Activated naive CD4-positive, alpha-beta T cell treated with anti-CD3 and anti-CD28 coated beads, Interleukin-2, amount 50 U/mL, for 16 hours (primary cell): ENCODE data around the gene CD47.
A peak's percentile ranks its signal among the peaks of the same experiment; 100 is the strongest.

Experiments used
- DNase-seq: peaks from one replicate; pipeline ENCODE4 v3.0.0-alpha.2; 2020

Gene CD47

DNA sequence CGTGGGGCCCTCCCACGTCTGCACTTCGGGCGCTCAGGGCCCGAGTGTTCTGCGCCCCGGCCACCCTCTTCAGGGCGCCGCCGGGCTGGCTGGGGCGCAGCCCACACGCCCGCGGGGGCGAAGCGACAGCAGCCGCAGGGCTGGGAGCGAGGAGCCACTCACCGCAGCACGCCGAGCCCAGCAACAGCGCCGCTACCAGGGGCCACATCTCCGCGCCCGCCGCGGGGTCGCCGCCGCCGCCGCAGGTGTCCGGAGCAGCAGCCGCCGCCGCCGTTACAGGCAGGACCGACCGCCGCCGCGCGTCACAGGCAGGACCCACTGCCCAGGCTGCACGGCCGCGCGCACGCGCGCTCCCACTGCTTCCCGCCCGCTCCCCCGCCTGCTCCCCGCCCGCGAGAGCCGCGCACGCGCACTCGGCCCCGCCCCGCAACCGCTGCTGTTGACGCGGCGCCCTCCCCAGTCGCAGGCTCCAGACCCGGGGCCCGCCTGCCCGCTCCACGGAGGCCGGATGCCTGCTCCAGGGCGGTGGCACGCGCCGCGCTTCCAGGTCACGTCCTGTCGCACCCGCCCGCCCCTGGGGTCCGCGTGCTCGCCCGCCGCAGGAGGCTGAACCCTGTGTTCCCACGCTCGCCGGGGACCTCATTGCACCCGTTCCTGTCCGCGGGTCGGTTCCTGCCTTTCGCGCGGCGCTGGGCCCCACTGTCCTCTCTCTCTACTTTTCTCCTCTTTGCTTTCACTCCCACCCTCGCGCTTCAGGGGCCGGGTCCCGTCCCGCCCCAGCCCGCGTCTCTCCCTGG lies at the start of gene CD47:
Gene CD47, minus strand, starts transcription at position 331 of the 797 bp plus-strand sequence. Its CDS starts 123 bp downstream, at position 208.
- peak; percentile 95 for DNase-seq

DNA sequence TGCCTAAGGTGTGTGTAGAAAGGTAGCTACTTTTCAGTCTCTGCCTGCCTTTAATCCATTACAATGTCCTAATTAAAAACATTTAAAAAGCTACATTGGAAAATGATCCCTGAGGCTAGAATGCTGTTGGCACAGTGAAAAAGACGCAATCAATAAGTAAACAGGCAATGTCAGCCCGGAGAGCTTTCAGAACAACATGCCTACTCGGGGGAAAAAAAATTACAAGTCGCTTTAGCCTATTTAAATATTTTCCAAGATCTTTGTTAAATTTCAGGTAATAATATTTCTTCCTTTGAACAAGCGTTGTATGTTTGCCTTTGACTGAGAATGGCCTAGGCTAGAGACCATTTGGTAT lies 46.6 kb upstream of the CD47 start:
- DNase-seq, result no peak

DNA sequence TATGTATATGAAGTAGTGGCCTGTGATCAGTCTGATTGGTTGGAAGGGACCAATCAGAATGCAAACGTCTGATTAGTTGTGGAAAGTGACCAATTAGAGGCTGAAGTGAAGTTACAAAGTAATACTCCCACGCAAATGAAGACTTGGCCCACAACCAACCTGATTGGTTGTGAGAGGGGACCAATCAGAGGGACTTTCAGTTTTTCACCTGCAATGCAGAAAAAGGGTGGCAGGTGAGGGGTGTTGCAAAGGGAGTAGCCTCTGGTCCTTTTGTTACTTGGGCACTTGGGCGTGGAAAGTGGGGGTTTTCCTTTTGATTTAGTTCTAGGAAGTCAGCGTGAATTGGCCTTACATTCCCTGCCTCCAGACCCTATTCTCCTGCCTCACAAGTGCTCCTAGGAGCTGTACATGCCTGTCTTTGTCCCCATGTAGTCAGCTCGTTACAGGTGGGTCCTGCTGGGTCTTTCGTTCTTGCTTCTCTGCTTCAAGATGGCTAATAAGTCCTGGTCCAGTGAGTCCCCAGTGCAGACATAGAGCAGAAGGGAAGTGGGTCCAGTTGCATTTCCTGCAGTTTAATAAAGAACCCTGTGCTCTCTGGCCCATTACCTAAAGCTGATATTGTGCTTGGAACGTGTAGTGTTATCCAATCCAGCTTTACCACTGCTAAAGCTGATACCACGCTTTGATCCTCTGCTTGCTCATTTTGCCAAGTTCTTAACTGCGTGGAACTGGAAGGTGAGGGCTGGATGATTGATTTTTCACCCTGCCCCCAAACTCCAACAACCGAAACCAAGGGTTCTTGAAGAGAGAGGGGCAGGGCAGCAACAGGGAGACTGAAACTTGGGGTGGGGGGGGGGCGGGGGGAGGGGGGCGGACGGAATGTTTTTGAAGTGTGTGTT lies 46.0 kb upstream of the CD47 start:
- DNase-seq, result no peak

DNA sequence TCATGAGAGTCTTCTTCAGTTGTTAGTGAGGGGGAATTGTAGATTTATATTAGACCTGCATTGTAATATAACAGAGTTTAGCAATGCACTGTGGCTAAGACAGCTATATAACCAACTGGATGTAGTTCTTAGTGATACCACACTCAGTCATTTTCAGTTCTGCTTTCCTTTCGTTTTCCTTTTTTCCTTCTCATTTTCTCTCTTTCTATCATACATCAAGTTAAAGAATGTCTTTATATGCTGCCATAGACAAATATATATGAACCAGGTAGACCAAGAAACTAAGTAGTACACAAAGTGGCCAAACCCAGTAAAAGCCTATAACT lies 43.7 kb upstream of the CD47 start:
- DNase-seq, result no peak

DNA sequence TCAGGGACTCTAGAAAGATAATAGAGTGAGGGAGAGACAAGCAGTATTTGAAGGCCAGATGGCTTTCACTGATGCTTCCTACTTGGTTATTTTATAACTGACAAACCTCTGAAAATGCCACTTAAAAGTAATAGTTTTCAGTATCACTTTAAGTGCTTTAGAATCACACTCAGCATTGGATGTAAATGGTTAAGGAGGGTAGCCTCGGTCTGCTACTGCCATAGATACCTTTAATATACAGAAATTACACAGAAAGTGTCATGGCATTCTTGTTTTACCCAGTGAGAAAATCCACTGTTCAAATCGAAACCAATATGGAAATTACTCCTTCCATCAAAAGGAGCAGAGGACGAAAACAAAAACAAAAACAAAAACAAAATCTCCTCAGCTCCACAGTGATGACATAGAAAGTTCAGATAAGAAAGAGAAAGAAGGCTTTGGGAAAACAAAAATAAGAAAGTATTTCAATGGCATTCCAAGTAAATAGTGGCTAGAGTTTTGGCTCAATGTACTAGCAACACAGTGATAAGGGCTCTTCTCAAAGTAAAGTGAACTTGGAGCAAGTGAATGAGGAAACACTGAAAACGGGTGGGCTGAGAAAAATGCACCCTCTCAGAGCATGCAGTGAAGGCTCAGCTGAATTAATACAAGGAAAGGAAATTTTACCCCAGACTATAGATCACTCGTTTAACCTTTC lies 43.2 kb upstream of the CD47 start:
- DNase-seq, result no peak

DNA sequence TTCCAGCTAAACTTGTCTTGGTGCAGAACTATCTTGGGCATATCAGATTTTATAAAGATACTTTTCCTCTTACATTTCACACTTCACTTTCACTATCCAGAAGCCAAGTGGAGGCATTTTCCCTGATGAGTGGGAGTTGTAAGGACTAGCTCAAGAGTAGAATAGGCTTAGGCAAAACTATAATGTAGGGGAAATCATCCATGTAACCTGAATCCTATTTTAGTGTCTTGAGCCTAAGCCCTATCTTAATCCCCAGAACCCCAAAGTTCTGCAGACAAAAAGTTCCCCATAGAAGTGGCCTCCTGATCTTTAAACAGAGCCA lies 42.2 kb upstream of the CD47 start:
- no peak for DNase-seq

DNA sequence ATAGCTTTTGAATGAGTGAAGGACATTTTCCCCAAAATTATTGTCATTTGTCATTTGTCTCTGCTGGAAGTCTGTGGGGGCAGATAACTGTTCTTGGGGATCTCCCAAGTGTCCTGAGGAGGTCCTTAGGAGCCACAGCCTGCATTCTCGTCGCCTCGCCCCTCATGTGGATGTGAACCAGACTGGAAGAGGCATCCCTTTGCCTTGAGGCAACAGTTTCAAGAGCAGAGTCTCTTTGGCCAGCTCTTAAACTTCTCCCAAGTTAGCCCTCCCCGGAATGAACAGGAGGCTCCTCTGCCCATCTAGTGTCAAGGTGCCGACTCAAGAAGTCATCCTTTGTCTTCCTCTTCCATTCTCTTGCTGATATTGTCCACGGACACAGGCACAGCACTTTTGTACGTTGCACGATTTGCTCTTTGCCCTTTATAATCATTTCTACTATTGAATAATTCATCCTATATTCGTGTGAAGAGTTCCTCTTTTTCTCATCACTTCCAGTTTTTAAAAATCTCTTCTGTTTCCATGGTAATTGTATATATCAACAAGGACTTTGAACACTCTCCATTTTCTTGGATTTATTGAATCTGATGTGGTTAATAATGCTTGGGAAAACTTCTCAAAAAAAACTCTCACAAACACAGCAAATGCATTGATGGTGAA lies 40.8 kb upstream of the CD47 start:
- DNase-seq, result no peak

DNA sequence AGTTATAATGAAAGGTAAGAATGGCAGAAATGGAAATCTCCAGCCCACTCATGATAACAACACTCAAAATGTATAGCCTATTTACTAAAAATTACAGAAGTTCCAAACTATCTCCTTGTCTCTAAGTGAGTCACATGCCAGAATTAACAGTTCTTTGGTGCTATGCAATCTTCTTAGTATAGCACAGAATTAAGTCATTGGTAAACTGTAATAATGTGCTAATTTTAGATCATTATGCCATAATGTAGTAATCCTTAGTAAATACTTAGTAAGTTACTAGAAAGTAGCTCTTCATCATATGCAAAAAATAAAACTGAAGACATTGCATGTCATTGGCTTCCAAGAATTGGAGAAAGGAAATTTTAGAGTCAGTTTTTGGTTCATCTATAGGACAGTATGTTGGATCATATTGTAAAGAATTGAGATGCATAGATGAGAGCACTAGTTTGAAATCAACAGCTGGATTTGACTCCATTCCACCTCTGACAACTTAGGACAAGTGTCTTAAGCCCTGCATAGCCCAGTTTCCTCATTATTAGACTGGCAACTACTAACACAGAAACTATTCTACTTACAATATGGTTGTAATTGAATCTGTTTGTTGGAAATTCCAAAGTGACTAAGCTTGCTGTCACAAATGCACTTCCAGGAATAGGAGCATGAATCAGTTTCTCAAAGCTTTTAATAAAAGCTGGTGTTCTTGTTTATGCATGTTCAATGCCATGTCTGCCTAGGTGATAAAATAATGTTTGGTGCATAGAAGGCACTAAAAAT lies 40.1 kb upstream of the CD47 start:
- no peak for DNase-seq

DNA sequence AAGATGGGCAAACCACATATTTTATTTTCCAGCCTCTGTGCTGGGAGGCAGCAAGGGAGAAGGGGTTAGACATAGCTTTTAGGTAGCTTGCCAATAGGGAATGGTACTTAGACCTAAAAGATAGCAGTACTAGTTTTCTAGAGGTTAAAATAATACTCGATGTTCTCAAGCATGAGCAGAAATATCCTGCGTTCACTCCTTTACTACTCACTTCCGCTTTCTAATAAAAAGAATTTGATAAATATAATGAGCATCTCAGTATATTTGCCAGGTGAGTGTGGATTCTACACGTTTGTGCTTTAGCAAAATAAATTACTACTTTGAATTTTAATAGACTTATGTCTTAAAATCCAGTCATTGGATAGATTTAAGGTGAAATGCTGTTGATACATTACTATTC lies 39.4 kb upstream of the CD47 start:
- DNase-seq, result no peak

DNA sequence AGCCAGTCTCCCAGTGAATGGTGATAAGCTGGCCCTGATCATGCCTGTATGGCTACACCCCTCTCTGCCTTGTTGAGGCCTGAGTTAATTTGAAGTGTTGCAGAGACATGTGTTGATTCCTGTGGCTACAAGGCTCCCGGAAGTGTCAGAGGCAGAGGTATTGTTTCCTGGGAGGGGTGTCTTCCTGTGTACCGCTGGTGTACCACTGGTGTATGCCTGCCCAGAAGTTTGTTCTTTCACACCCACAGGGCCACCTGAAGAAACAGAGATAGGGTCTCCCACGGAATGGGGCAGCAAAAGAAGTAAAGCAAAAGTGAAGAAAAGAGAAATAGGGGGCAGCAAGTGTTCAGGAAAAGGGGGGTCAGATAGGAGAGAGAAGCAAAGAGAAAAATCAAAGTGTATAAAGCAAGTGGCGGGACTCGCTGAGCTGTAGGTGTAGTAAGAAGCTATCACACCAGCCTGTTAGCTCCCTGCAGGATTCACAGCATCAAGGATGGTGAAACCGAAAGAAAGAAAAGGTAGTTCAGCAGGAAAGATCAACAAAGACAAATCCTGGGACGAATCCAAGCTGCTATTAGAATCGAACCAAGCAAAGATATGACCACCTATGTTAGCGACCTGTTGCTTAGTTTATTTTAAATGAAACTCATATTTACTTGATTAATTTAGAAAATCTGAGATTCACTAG lies 36.6 kb upstream of the CD47 start:
- peak; percentile 44 for DNase-seq

DNA sequence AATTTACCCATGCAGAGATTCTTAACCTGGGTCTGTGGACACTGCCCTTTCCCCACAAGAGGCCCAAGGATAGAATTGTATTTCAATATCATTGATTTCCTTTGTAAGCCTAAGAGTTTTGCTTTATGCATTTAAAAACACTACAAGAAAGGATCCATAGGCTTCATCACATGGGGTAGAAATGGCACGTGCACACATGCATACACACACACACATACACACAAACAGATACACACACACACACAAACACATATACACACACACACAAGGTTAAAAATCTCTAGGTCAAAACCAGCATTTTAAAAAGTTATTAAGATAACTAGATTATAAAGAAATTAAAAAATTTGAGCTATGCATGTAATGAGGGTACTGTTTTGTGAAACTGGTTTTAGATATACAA lies 35.5 kb upstream of the CD47 start:
- no peak for DNase-seq

DNA sequence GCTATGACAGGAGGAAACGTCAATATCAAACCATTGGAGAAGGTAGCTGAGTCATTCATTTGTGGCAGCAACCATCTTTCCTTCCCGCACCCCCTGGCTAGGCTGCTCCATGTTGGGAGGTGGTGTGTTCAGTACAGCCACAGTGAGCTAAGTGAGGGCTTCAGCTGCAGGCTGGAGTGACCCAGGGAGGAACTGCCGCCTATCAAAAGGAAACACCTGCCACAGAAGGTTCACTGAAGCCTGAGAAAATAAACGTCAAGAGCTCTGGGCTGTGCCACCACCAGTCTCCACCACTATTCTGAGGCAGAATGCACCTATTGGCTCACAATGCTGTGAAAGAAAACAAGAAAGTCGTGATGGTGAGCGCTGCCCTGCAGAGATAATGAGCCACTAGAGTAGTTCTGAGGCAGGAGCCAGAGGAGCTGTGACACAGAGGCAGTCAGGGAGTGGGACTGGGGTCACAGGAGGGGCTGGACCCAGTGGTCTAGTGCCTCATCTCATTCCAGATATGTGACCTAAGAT lies 34.8 kb upstream of the CD47 start:
- DNase-seq, result peak; percentile 56

DNA sequence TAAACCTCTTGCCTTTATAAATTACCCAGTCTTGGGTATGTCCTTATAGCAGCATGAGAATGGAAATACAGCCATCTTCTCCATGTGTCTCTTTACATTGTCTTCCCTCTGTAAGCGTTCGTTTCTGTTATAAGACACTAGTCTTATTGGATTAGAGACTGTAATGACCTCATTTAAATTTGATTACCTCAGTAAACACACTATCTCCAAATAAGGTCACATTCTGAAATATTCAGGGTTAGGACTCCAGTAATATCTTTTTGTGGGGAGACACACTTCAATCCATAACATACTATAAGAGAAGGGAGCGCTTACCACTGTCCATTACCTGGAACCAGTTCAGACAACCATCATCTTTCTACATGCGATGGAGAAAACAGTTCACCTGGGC lies 34.3 kb upstream of the CD47 start:
- DNase-seq, result no peak

DNA sequence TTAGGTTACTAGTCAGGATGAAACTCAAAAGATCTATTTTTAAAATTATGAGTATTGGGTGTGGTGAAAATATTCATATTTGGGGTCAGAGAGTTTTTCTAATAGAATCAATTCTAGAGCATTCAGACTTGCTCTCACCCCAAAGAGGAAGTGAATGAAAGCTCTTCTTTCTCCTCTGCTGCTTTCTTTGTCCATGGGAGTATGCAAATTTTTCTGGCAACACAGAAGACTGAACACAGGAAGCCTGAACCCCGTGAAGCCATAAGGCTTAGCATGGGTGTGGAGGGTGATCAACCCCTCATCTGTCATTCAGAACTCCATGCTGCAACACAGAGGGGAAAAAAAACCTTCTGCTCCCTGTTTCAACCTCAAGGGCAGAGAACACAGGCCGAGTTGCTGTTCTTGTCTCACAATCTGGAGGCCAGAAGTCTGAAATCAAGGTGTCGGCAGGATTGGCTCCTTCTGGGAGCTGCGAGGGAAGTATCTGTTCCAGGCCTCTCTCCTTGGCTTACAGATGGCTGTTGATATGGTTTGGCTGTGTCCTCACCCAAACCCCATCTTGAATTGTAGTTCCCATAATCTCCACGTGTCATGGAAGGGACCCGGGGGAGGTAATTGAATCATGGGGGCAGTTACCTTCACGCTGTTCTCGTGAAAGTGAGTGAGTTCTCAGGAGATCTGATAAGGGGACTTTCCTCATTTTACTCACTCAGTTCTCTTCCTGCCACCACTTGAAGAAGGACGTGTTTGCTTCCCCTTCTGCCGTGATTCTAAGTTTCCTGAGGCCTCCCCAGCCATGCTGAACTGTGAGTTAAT lies 33.7 kb upstream of the CD47 start:
- DNase-seq, result peak; percentile 73

DNA sequence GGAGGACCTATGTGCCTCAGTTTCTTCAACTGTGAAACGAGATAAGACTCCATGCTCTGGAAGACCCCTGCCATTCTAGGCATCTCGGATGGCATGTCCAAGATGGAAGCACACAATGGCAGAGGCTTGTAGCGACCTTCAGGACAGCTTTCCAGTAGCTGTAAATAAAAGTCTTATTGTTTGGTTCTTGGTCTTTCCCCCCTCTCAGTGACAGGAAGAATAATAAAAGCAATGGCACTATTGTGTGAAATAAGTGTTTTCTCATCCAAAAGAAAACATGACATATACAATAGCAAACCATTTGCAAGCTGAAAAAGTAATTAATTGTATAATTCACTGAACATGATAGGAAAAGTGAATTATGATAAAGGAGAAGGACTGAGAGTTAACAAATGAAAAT lies 32.5 kb upstream of the CD47 start:
- DNase-seq, result no peak

DNA sequence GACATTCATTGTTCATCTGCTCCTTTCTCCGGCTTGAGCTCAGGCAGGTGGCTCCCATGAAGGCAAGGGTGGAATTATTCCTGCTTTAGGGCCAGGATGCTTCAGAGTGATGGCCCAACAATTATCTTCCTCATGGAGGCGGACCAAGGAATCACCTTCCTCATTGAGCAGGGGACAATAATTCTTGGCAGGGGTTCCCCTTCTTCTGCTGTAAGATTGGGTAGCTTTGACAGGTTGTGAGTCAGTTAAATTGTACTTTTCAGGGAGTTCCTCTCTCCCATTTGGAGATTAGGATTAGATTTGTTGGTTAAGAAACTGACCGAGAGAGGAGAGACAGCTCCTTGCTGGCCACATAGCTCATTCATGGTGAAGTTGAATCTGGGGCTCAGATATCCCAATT lies 31.4 kb upstream of the CD47 start:
- no peak for DNase-seq

DNA sequence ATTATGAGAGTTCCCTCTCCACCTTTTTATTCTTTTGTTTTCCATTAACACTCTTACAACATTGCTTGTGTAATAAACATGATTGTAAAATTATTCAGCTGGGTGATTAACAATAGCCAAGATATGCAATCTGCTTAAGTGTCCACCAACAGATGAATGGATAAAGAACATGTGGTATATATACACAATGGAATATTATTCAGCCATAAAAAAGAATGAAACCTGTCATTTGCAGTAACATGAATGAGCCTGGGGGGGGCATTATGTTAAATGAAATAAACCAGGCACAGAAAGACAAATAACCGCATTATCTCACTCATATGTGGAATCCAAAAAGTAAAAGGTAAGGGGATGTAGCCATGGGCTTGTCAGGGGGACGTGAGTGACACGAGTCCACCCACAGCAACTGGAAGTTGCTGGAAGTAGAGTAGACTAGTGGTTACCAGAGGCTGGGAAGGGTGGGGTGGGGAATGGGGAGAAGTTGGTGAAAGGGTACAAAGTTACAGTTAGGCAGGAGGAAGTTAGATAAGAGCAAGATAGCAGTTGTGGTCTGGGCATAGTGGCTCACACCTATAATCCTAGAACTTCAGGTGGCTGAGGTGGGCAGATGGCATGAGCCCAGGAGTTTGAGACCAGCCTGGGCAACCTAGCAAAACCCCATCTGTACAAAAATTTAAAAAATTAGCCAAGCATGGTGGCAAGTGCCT lies 28.7 kb upstream of the CD47 start:
- DNase-seq, result no peak

DNA sequence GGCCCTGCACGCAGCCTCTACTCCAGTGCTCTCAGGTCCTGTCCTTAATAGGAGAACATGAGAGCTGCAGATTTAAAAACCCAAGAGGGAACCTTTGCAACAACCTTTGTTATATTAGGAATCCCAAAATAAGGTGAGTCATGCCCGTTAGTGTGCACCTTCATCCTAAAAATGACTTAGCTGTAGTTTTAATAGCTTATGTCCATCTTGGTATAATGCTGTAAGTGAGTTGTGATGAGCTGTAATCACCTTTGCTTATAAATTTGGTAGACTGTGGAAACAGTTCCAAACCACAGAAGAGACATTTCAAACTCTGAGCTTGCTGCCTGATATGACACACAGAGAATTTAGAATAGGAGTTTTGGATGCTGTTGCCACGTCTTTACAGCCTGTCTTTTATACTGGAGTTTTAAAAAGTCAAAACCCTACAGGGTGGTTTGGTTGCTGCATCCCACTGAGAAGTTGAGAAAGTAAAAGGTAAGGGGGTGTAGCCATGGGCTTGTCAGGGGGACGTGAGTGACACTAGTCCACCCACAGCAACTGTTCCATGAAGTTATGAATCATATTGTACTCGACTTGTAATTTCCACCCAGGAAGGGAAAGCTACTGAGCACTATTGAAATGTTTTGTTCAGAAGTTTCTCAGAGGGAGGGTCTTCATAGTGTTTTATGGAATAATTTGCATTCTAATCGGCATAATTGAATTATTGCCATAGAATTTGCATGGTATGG lies 27.4 kb upstream of the CD47 start:
- peak; percentile 35 for DNase-seq

DNA sequence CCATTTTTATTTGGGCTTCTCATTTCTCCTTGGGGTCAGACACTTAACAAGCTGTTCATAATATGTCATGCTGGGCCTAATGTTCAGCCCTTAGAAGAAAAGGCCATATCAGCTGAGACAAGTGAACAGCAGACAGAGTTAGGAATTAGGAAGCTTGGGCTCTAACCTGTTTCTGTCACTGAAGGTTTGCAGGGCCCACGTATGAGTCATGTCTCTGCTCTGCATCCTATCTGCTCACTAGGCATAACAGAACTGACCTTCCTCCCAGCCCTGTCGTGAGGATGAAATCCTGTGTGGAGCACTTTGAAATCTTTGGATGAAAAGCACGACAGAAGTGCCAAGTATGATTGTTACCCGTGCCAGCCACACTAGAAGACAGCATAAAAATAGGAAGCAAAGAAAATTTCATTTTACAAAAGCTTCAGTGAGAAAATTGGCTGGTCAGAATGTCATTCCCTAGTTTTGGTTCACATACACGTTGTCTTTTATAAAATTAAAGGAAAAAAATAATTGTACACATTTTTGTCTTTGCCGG lies 26.5 kb upstream of the CD47 start:
- no peak for DNase-seq
